Measurements from ENCODE around the gene KRTAP9-1. TPM values are rescaled to one million over a fixed set of nuclear protein-coding genes. Genes with fewer than 3 reads are reported as not detected.

KRTAP9-1 gene
- total and polyA plus RNA-seq, 2 experiments from 2014 or later = not detected

GRCh38 chr17:41176744-41177387 lies 12.8 kb upstream of the KRTAP9-1 start:
- H3K27ac ChIP-seq = no peak overlapping the region
- no peak overlapping the region for H3K4me3 ChIP-seq
- no peak for TF ChIP-seq CTCF (IDR thresholded peaks at IDR 0.05; ENCODE audit: low read depth, low read length)
- H3K36me3 ChIP-seq = no peaks in the 10 kb centered on the region
- no peaks in the 10 kb centered on the region for H3K9me3 ChIP-seq (ENCODE audit: low read depth)
- H3K27me3 ChIP-seq = peaks cover 2% of the 10 kb centered on the region
- no peak for DNase-seq (ENCODE audit: low read depth in 1 of 2, low spot score in 1 of 2)
- H3K4me1 ChIP-seq (ENCODE audit: low read depth) = no peaks in the 10 kb centered on the region

GRCh38 chr17:41177727-41178271 lies 11.9 kb upstream of the KRTAP9-1 start, which contains the start of gene KRTAP4-2:
Gene KRTAP4-2 (minus strand): TSS chr17:41178221. CDS start chr17:41178164, 57 bp downstream.
- H3K36me3 ChIP-seq = no peaks in the 10 kb centered on the region
- no peaks in the 10 kb centered on the region for H3K4me1 ChIP-seq (ENCODE audit: low read depth)
- TF ChIP-seq CTCF (IDR thresholded peaks at IDR 0.05; ENCODE audit: low read depth, low read length) = no peak
- no peaks in the 10 kb centered on the region for H3K27me3 ChIP-seq
- H3K27ac ChIP-seq = no peak within 1 kb of the TSS
- H3K4me3 ChIP-seq = no peak within 1 kb of the TSS
- H3K9me3 ChIP-seq (ENCODE audit: low read depth) = no peaks in the 10 kb centered on the region
- DNase-seq (ENCODE audit: low read depth in 1 of 2, low spot score in 1 of 2) = no peak

- Histone ChIP-seq H3K4me1 (ENCODE audit: low read depth) (no peaks in the 10 kb centered on the region), H3K4me3 (no peak overlapping the region), H3K36me3 (no peaks in the 10 kb centered on the region), H3K9me3 (ENCODE audit: low read depth) (no peaks in the 10 kb centered on the region), H3K27me3 (no peaks in the 10 kb centered on the region), H3K27ac (no peak overlapping the region)
- no peak for DNase-seq (ENCODE audit: low read depth in 1 of 2, low spot score in 1 of 2)
- no peak for TF ChIP-seq CTCF (IDR thresholded peaks at IDR 0.05; ENCODE audit: low read depth, low read length)
These were observed 11.3 kb upstream of the KRTAP9-1 start for GRCh38 chr17:41178341-41178740.

GRCh38 chr17:41178843-41179616 lies 10.7 kb upstream of the KRTAP9-1 start:
- Histone ChIP-seq H3K36me3 (no peaks in the 10 kb centered on the region), H3K27me3 (no peaks in the 10 kb centered on the region), H3K4me1 (ENCODE audit: low read depth) (no peaks in the 10 kb centered on the region), H3K9me3 (ENCODE audit: low read depth) (no peaks in the 10 kb centered on the region), H3K27ac (no peak overlapping the region), H3K4me3 (no peak overlapping the region)
- no peak for DNase-seq (ENCODE audit: low read depth in 1 of 2, low spot score in 1 of 2)
- TF ChIP-seq CTCF (IDR thresholded peaks at IDR 0.05; ENCODE audit: low read depth, low read length) = no peak

- H3K4me1 ChIP-seq (ENCODE audit: low read depth) = no peaks in the 10 kb centered on the region
- no peak within 1 kb of the TSS for H3K27ac ChIP-seq
- no peak within 1 kb of the TSS for H3K4me3 ChIP-seq
- H3K36me3 ChIP-seq = no peaks in the 10 kb centered on the region
- TF ChIP-seq CTCF (IDR thresholded peaks at IDR 0.05; ENCODE audit: low read depth, low read length) = no peak
- H3K9me3 ChIP-seq (ENCODE audit: low read depth) = no peaks in the 10 kb centered on the region
- DNase-seq (ENCODE audit: low read depth in 1 of 2, low spot score in 1 of 2) = no peak
- H3K27me3 ChIP-seq = peaks cover 3% of the 10 kb centered on the region
These were observed 5.2 kb upstream of the KRTAP9-1 start, which contains the start of gene KRTAP4-1 for GRCh38 chr17:41184480-41184961. Gene KRTAP4-1 (minus strand): TSS chr17:41184911. CDS start chr17:41184854, 57 bp downstream.

All from cardiac muscle cell (in vitro differentiated cells and primary cell).